HCT116 (cell line): Measurements from ENCODE around the gene LIPT2. TPM values are rescaled to one million over a fixed set of nuclear protein-coding genes. Genes with fewer than 3 reads are reported as not detected.

Experiments used
- ATAC-seq: fragments of 200-7000 bp; cut with Tn5 transposase; 2 replicates; pipeline ENCODE4 v1.9.1; 2020; ENCODE audit warnings: mild to moderate bottlenecking, moderate library complexity
- BruUV-seq: library from RNA; stranded (reverse); fragments of 400-500 nt; replicated peaks from 2 replicates; lab custom pipeline; 2021; lab: Mats Ljungman, UMichigan
- CTCF ChIA-PET: fragments of 300-600 bp; sonication (Branson Sonifier 250); formaldehyde crosslinking; loops from one replicate; lab custom pipeline; 2021; ENCODE audit warnings: antibody characterized with exemption; lab: Charles Lee
- POLR2A ChIA-PET: fragments of 300-600, 350-600 bp; sonication (Branson Sonifier 250); formaldehyde crosslinking; loops from one replicate; lab custom pipeline; 2021; ENCODE audit warnings: antibody characterized with exemption; lab: Charles Lee
- RAD21 ChIA-PET, 2 experiments: fragments of 300-600 bp; sonication (Branson Sonifier 250); formaldehyde crosslinking; loops; one replicate each; lab custom pipeline; 2023; ENCODE audit warnings: low total read pairs in 2 of 2; ENCODE audit not compliant: uncharacterized antibody in 2 of 2, unreplicated experiment in 2 of 2, low non-redundant PET in 1 of 2; lab: Charles Lee
- DNase-seq: peaks from one replicate; pipeline ENCODE4 v3.0.0-alpha.2; 2010; ENCODE audit warnings: low read depth, low spot score
- H2AFZ ChIP-seq: fragments of 200-600 bp; shearing (Covaris generic), sonication (generic); 2 replicates; pipeline ENCODE4 v1.6.1; 2017; ENCODE audit warnings: low read depth, mixed run types, mixed read lengths, antibody characterized with exemption, low read length; ENCODE audit not compliant: poor library complexity, severe bottlenecking
- H3K27ac ChIP-seq: 2 replicates; pipeline ENCODE4 v1.5.1; 2012; ENCODE audit warnings: low read depth, low read length
- H3K27me3 ChIP-seq: fragments of 200-600 bp; sonication (generic); 2 replicates; pipeline ENCODE4 v1.6.1; 2016; ENCODE audit warnings: mixed run types, low read length, mixed read lengths; ENCODE audit not compliant: insufficient read depth
- H3K36me3 ChIP-seq, 2 experiments: fragments of 200-500 bp in 1 of 2; fragments of 200-600 bp in 1 of 2; sonication (Bioruptor generic) in 1 of 2; sonication (generic) in 1 of 2; 2 replicates each; pipeline versions ENCODE4 v1.5.1 to v1.6.1; 2014 to 2016; ENCODE audit warnings: low read length in 2 of 2, inconsistent platforms in 1 of 2, mixed read lengths in 1 of 2, mixed run types in 1 of 2; ENCODE audit not compliant: insufficient read depth in 2 of 2, control insufficient read depth in 1 of 2
- H3K4me1 ChIP-seq, 2 experiments: fragments of 200-600 bp in 1 of 2; sonication (generic) in 1 of 2; 2 replicates each; pipeline versions ENCODE4 v1.5.1 to v1.6.1; 2012 to 2017; ENCODE audit warnings: low read length in 2 of 2, inconsistent platforms in 1 of 2, mild to moderate bottlenecking in 1 of 2, mixed read lengths in 1 of 2, mixed run types in 1 of 2, moderate library complexity in 1 of 2; ENCODE audit not compliant: insufficient read depth in 2 of 2, control insufficient read depth in 1 of 2
- H3K4me2 ChIP-seq: fragments of 200-600 bp; sonication (generic); 2 replicates; pipeline ENCODE4 v1.6.1; 2017; ENCODE audit warnings: mixed run types, low read length, mixed read lengths
- H3K4me3 ChIP-seq, 2 experiments: fragments of 200-600 bp in 1 of 2; sonication (generic) in 1 of 2; replicated peaks in 1 of 2; 2 replicates each; pipeline ENCODE4 v1.5.1; 2011 to 2016; ENCODE audit warnings: low read length in 2 of 2, control low read depth in 1 of 2, low read depth in 1 of 2, mild to moderate bottlenecking in 1 of 2, mixed read lengths in 1 of 2, mixed run types in 1 of 2
- H3K79me2 ChIP-seq: fragments of 200-600 bp; sonication (generic); 2 replicates; pipeline ENCODE4 v1.6.1; 2017; ENCODE audit warnings: mild to moderate bottlenecking, mixed run types, low read length, moderate library complexity, mixed read lengths; ENCODE audit not compliant: insufficient read depth
- H3K9ac ChIP-seq: fragments of 200-600 bp; sonication (generic); 2 replicates; pipeline ENCODE4 v1.6.1; 2016; ENCODE audit warnings: low read length, mixed read lengths
- H3K9me2 ChIP-seq: fragments of 200-600 bp; sonication (generic), shearing (Covaris generic); 2 replicates; pipeline ENCODE4 v1.6.1; 2017; ENCODE audit warnings: mixed run types, mild to moderate bottlenecking, moderate library complexity; ENCODE audit not compliant: insufficient read depth
- H3K9me3 ChIP-seq, 2 experiments: fragments of 200-500 bp in 1 of 2; fragments of 200-600 bp in 1 of 2; sonication (Bioruptor generic) in 1 of 2; sonication (generic) in 1 of 2; 2 replicates each; pipeline ENCODE4 v1.6.1; 2014 to 2017; ENCODE audit warnings: low read length in 2 of 2, mixed read lengths in 2 of 2, inconsistent platforms in 1 of 2, low read depth in 1 of 2, mild to moderate bottlenecking in 1 of 2, mixed run types in 1 of 2, moderate library complexity in 1 of 2; ENCODE audit not compliant: control insufficient read depth in 1 of 2, insufficient read depth in 1 of 2
- H4K20me1 ChIP-seq: fragments of 200-600 bp; sonication (generic), shearing (Covaris generic); 2 replicates; pipeline ENCODE4 v1.6.1; 2017; ENCODE audit warnings: mixed run types, mild to moderate bottlenecking, moderate library complexity; ENCODE audit not compliant: insufficient read depth
- ATF3 ChIP-seq: IDR thresholded peaks from 2 replicates; pipeline ENCODE4 v1.6.1; 2012
- CEBPB ChIP-seq: IDR thresholded peaks from 2 replicates; pipeline ENCODE4 v1.6.1; 2012; ENCODE audit warnings: low read depth
- SRF ChIP-seq: IDR thresholded peaks from 2 replicates; pipeline ENCODE4 v1.6.1; 2012; ENCODE audit warnings: low read depth
- intact Hi-C: fragments of 100-400 bp; cut with micrococcal nuclease; formaldehyde crosslinking; loops from 2 replicates; pipeline ENCODE4 v1.10.0; 2022
- total RNA-seq: library from RNA; stranded (reverse); gene quantifications from one replicate; pipeline ENCODE4 v1.2.1, GENCODE V29; 2021; ENCODE audit not compliant: unreplicated experiment
- TF ChIP-seq, protein P1 (sequence below): IDR thresholded peaks from 2 replicates; pipeline ENCODE4 v1.6.1; 2012; ENCODE audit warnings: low read depth

LIPT2 gene
- total RNA-seq, 1 experiment from 2014 or later: 3.4 TPM

DNA sequence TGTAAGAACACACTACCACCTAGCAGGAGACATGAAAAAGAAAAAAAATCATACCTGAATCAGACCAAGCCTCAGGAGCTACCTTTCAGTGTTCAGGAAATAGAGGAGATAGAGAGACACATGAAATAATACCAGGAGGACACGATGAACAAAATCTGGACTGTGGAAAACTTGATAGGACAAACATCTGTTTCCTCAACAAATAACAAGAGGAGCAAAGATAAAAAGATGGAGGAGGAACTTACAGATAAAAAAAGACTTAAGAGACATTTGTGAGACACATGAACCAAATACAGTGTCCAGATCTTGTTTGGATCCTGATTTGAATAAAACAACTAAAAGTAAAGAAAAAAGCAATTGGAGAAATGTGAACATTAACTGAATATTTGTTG, 13.8 kb downstream of the LIPT2 start:
- Histone ChIP-seq H3K9me2 (no peaks in the 10 kb centered on the region), H3K79me2 (no peaks in the 10 kb centered on the region), H4K20me1 (no peaks in the 10 kb centered on the region), H2AFZ (peak overlapping the region; percentile 57), H3K4me1 (no peaks in the 10 kb centered on the region), H3K27me3 (no peaks in the 10 kb centered on the region), H3K9me3 (no peaks in the 10 kb centered on the region), H3K27ac (no peak overlapping the region), H3K4me3 (no peak overlapping the region), H3K36me3 (no peaks in the 10 kb centered on the region), H3K4me2 (no peak overlapping the region), H3K9ac (no peak overlapping the region)
- DNase-seq: no peak
- POLR2A ChIA-PET: no interaction called here
- RAD21 ChIA-PET: no interaction called here
- no TSS peak for BruUV-seq
- CTCF ChIA-PET: no interaction called here
- intact Hi-C loops: no loop called here
- ATAC-seq: no peak
- TF ChIP-seq ATF3 (no peak), SRF (no peak)

- 0 out of 2 replicates have a peak, but pooled peaks have one; percentile 31 for TF ChIP-seq CEBPB
- TF ChIP-seq, protein P1, sequence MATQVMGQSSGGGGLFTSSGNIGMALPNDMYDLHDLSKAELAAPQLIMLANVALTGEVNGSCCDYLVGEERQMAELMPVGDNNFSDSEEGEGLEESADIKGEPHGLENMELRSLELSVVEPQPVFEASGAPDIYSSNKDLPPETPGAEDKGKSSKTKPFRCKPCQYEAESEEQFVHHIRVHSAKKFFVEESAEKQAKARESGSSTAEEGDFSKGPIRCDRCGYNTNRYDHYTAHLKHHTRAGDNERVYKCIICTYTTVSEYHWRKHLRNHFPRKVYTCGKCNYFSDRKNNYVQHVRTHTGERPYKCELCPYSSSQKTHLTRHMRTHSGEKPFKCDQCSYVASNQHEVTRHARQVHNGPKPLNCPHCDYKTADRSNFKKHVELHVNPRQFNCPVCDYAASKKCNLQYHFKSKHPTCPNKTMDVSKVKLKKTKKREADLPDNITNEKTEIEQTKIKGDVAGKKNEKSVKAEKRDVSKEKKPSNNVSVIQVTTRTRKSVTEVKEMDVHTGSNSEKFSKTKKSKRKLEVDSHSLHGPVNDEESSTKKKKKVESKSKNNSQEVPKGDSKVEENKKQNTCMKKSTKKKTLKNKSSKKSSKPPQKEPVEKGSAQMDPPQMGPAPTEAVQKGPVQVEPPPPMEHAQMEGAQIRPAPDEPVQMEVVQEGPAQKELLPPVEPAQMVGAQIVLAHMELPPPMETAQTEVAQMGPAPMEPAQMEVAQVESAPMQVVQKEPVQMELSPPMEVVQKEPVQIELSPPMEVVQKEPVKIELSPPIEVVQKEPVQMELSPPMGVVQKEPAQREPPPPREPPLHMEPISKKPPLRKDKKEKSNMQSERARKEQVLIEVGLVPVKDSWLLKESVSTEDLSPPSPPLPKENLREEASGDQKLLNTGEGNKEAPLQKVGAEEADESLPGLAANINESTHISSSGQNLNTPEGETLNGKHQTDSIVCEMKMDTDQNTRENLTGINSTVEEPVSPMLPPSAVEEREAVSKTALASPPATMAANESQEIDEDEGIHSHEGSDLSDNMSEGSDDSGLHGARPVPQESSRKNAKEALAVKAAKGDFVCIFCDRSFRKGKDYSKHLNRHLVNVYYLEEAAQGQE: no peak
- TF ChIP-seq, all 23 proteins: peak for 1
- no TSS peak for BruUV-seq
- no peak for ATAC-seq
- CTCF ChIA-PET: no interaction called here
- no peaks in the 10 kb centered on the region for H3K36me3 ChIP-seq
- H3K9me2 ChIP-seq: no peaks in the 10 kb centered on the region
- H2AFZ ChIP-seq: peak overlapping the region; percentile 57
- POLR2A ChIA-PET: no interaction called here
- H3K9me3 ChIP-seq: no peaks in the 10 kb centered on the region
- RAD21 ChIA-PET: no interaction called here
- no peaks in the 10 kb centered on the region for H3K27me3 ChIP-seq
- no peak overlapping the region for H3K27ac ChIP-seq
- H3K4me3 ChIP-seq: no peak overlapping the region
- DNase-seq: no peak
- intact Hi-C loops: no loop called here
- no peaks in the 10 kb centered on the region for H3K79me2 ChIP-seq
- H3K9ac ChIP-seq: no peak overlapping the region
- no peaks in the 10 kb centered on the region for H3K4me1 ChIP-seq
- no peaks in the 10 kb centered on the region for H4K20me1 ChIP-seq
- H3K4me2 ChIP-seq: no peak overlapping the region
Measured at GRCh38 chr11:74478877-74479731, 14.4 kb downstream of the LIPT2 start.
